ENCODE results near the gene ADAM15.

The ADAM15 gene

DNA sequence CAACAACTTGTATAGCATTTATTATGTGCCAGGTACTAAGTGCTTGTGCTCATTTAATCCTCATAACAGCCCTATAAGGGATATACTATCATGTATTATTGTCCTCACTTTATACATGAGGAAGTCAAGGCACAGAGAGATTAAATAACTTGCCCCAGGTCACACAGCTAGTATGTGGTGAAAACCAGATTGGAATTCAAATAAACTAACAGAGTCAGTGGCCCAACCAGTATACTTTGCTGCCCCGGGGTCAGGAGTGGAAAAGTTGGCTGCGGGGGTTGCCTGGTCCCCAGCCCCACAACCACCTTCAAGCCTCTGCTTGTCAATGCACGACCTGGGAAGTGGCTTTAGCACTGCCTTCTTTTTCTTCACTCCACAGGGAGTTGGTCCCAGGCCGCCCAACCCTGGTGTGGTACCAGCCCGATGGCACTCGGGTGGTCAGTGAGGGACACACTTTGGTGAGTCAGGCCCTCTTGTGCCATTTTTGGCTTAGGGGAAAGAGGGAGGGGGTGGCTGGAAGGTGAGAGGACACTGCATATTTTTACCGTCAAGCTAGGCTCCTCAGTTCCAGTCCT lies 2.5 kb downstream of the ADAM15 start:
- no peak for DNase-seq

DNA sequence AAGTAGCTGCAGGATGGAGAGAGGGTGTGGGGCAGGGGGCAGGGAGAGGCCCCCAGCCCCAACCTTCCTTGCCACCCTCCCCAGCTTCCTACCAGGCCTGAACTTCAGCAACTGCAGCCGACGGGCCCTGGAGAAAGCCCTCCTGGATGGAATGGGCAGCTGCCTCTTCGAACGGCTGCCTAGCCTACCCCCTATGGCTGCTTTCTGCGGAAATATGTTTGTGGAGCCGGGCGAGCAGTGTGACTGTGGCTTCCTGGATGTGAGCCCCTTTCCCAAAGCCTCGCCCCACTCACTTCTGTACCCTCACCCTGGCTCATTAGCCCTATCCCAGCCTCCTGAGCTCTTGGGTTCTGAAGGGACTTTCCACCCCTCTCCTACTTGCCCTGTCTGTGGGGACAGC lies 6.0 kb downstream of the ADAM15 start:
- no peak for DNase-seq

DNA sequence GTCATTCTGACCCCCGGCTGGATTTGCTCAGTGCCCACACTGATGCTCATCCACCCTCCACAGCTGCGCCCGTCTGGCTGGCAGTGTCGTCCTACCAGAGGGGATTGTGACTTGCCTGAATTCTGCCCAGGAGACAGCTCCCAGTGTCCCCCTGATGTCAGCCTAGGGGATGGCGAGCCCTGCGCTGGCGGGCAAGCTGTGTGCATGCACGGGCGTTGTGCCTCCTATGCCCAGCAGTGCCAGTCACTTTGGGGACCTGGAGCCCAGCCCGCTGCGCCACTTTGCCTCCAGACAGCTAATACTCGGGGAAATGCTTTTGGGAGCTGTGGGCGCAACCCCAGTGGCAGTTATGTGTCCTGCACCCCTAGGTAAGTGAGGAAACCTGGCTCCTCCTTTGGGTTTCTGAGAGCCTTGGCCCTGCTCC lies 6.7 kb downstream of the ADAM15 start:
- DNase-seq: no peak

DNA sequence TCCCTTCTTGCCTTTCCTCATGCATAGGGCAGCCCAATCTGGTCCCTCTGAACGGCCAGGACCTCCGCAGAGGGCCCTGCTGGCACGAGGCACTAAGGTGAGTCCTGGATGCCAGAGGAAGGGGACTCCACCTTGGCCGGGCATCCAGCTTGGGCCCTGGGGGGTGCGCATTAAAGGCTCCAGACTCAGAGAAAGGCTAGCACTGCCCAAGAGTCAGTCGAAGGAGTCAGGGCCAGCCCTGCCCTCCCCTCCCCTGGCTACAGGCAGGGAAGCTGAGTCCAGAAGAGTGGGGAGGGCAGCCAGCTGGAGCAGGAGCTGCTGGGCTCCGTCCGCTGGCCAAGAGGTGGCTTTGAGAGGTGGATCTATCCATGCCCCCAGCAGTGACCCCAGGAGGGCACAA lies 9.6 kb downstream of the ADAM15 start:
- no peak for DNase-seq

DNA sequence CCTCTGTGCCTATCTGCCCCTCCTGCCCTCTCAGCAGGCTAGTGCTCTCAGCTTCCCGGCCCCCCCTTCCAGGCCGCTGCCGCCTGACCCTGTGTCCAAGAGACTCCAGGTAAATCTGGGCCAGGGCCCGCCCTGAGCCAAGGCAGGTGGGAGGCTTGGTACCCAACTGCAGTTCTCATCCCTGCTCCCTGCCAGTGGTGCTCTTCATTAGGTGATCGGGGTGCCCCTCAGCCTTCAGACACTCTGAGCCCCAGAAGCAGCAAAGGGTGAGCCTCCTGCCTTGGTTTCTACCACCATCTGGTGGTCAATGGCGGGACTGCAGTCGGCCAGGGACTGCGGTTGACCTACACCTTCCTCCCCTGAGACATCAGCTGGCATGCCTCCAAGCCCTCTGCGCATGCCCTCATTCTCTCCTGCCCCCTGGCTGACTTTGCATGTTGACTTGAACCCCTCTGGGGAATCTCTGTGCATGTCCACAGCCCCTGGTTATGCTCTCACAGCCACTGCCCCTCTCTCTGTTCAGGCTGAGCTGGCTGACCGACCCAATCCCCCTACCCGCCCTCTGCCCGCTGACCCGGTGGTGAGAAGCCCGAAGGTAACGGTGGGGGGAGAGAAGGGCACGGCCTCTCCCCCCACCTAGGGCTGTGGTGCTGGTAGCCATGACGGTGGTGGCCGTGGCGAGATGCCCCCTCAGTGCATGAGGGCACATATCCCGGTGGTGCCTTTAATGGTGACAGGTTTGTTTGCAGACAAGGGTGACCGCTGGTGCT lies 10.4 kb downstream of the ADAM15 start:
- DNase-seq: peak; percentile 67

DNA sequence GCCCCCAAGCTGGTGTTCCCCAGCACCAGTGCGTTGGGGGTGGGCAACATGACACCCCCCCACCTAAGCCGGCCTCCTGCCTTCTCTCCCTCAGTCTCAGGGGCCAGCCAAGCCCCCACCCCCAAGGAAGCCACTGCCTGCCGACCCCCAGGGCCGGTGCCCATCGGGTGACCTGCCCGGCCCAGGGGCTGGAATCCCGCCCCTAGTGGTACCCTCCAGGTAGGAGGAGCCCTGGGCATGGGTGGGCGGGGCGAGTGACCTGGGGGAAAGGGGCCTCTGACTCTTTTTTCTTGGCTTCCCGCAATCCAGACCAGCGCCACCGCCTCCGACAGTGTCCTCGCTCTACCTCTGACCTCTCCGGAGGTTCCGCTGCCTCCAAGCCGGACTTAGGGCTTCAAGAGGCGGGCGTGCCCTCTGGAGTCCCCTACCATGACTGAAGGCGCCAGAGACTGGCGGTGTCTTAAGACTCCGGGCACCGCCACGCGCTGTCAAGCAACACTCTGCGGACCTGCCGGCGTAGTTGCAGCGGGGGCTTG lies 11.1 kb downstream of the ADAM15 start:
- DNase-seq: no peak

DNA sequence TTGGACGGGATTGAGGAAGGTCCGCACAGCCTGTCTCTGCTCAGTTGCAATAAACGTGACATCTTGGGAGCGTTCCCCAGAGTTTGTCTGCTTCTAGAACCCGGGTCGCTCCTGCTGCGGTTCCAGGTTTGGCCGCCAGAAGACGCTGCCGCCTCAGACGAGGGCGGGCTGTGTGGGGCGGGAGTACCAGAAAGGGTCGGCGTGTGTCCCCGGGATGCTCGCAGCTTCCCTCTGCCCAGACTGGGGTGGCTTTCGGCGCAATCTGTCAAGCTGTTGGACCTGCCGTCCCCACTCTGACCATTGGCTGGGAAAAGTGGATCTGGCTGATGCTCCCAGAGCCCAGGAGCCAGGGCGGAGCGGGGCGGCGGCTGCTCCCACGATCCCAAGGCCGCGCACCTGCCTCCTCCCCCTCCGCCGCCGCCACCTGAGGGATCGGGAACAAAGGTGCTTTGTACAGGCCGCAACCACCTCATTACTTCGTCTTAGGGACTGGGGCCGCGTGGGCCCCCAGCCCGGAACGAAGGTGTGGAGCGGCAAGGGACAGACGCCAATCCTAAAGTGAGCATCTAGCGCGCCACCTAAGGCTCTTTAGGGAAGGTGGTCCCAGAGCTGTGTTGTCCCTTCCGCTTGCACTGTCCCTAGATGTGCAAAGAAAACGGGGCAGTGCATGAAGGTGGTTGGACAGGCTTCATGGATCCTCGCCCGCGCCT lies 11.7 kb downstream of the ADAM15 start:
- no peak for DNase-seq

DNA sequence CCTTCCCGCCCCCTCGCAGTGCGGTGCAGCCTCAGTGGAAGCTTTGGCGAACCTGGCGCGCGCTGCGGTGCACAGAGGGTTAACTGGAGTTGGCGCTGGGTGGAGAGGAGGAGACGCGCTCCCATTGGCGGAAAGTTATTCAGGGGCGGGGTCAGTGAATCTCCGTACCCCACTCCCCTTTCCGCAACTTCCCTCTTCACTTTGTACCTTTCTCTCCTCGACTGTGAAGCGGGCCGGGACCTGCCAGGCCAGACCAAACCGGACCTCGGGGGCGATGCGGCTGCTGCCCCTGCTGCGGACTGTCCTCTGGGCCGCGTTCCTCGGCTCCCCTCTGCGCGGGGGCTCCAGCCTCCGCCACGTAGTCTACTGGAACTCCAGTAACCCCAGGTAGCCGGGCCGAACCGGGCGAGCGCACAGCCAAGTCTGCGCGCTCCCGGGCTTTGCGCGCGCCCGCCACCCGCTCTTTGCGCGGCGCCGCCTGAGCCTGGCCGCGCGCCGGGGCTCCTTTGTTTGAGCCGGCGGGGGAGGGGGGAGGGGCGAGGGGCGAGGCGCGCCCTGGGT lies 12.5 kb downstream of the ADAM15 start, which contains the start of gene EFNA4:
Gene EFNA4 (plus strand): TSS at position 191 of the 561 bp plus-strand sequence. CDS start 84 bp downstream, at position 275.
- peak; percentile 10 for DNase-seq

DNA sequence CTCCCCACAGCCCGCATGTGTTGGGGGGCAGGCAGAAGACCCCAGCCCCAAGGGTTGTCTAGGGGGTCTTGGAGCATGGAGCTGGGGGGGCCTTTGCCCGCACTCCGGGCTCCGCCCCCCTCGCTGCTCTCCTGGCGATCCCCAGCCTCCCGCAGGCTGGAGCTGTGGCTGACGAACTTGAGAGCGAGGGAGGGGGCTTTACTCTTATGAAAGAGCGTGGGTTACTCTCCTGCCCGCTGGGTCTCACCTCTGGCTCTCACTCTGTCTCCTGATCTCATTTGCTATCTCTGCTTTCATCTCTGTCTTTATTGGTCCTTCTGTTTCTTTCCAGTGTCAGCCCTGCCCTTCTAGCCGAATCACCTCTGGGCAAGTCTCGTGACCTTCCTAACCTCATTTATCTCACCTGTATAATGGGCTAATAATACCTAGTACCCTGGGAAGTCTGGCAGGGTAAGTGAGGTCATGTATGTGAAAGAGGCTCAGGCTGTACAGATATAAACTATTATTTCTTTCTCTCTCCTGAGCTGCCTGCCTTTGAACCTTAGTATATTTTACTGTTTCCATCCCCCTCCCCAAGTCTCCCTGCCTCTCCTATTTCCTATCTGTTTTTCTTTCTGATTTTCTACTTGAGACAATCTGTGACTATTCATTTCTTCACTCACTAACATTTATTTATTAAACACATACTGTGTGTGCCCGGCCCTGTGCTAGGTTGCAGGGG lies 13.2 kb downstream of the ADAM15 start:
- no peak for DNase-seq

DNA sequence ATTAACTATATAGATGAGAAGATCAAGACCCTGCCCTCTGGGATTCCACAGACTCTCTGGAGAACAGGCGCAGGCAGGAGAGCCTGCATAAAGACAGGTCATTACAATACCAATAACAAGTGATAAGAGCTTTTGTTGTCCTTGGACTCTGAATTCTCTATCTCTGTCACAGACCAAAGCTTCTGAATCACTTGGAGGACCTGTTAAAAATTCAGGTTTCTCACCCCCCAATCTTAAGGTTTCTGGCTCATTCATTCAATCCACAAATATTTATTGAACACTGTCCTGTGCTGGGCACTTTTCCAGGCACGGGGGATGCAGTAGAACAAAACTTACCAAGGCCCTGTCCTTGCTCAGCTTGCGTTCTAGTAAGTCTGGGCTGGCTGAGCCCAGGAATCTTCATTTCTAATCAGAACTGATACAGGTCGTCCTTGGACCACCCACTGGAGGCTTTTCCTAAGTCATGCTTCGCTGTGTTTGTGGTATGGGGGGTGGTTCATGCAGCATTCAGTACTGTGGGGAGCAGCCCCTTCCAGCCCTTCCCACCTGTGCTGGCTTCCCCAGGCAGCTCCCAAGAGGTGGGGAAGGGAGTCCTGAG lies 13.8 kb downstream of the ADAM15 start:
- DNase-seq: no peak

DNA sequence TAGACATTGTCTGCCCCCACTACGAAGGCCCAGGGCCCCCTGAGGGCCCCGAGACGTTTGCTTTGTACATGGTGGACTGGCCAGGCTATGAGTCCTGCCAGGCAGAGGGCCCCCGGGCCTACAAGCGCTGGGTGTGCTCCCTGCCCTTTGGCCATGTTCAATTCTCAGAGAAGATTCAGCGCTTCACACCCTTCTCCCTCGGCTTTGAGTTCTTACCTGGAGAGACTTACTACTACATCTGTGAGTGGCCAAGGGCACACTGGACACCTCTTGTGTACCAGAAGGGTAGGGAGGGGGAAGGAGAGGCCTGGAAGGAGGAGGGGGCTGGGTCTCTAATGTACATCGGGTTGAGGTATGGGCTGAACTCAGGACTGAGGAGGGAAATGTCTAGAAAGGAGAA lies 15.7 kb downstream of the ADAM15 start:
- no peak for DNase-seq

DNA sequence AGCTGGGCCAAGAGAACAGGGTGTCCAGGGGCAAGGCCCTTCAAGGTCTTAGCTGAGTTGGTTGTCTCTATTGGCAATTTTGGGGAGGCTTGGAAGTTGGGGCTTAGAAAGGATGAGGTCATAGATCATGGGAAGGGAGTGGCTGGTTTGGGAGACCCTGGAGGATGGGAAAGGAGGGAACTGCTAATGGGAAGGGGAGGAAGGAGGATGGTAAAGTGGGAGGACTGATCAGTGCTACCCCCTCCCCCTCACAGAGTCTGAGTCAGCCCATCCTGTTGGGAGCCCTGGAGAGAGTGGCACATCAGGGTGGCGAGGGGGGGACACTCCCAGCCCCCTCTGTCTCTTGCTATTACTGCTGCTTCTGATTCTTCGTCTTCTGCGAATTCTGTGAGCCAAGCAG lies 17.5 kb downstream of the ADAM15 start:
- no peak for DNase-seq

DNA sequence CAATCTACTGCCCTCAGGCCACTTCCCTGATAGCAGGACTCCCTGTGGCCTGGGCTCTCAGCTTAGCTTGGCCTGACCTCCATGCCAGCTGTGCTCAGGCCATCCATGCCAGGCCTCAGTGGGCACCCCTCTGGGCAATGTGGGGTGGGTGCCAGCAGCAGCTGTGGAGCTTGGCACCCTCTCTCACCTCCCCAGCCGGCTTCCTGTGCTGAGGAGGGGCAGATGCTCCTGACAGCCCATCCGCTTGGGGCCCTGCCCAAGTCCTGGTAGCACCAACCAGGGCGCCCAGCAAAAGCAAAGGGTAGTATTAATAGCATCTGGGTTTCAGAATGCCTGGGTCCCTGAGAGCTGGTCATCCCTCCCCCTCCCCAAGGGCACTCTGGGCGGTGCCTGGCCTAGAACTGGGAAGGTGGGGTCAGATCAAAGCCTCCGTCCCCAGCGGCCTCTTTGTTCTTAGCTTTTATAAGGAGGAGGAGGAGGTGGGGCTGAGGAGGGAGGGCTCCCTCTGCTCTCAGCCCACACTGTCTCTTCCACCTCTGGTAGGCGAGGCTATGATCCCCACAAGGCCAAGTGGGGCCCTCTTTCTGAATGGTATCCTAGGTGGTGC lies 18.5 kb downstream of the ADAM15 start:
- no peak for DNase-seq

DNA sequence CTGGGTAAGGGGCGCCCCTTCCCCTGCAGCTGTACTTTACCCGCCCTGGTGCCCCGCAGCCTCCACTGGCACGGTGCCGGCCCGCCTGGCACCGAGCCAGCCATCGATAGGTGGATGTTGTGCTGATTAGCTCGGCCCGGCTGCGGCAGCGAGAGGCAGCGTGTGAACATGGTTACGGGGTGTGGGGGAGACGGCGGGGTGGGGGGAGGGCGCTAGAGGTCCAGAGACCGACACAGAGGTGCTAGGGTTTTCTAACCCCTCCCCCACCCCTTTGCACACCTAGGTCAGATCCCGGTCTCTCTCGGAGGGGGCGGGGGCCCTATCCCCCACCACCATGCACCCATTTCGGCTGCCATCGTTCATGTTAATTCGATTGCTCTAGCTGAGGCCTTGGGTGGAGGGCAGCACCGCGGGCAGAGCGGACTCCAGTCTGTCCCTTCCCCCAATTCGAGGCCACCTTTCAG lies 19.1 kb downstream of the ADAM15 start:
- DNase-seq: no peak

DNA sequence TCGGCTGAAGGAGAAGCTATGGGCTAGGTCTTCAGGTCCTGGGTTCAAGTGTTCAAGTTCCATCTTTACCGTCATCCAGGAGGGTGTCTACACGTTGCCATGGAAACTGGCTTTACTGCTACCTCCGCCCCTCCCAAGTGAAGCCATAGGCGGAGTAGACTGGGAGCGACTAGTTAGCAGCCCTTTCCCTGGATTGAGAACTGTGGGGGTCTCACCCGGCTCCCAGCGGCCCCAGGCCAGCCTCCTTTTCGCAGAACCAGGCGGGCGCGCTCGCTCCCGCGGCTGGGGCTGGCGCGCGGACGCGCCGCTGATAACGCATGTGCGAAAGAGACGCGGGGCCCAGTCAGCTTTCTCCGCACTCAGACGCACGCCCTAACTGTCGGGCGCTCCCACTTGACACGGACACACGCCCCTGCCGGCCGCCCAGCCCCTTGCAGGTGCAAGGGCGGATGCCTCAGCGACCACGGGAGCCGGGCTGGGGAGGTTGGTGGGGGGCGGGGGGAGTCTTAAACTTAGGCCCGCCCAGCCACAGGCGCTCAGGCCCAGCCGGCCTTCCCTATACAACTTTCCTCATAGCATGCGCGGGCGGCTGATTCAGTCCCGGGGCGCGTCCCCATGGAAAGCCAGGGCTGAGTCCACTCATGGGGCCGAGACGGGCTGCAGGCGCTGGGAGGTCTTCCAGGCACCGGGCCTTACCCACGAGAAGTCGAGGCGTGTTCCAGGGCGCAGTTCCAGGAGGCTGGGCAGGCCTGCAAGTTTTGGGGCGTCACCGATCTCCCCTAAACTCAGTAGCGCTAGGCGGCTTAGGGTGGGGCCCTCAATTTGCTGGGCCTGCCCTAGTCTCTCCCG lies 19.8 kb downstream of the ADAM15 start:
- no peak for DNase-seq

DNA sequence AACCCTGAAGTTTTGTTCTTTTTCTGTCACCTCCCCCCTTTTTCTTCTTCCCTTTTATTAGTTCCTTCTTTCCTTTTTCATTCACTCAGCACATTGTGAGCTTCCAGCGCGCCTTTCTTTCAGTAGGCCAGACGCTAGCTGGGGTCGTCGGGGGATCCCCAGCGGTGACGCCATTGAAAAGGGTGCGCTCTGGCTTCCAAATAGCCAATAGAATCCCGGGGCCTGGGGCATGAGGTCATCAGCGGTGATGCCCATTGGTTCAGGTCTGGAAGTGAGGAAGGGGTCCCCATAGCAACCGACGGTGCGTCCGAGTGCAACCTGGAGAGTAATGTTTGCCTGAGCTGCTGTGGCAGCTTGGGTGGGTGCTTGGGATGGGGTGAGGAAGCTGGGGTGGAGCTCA lies 20.6 kb downstream of the ADAM15 start:
- DNase-seq: no peak

DNA sequence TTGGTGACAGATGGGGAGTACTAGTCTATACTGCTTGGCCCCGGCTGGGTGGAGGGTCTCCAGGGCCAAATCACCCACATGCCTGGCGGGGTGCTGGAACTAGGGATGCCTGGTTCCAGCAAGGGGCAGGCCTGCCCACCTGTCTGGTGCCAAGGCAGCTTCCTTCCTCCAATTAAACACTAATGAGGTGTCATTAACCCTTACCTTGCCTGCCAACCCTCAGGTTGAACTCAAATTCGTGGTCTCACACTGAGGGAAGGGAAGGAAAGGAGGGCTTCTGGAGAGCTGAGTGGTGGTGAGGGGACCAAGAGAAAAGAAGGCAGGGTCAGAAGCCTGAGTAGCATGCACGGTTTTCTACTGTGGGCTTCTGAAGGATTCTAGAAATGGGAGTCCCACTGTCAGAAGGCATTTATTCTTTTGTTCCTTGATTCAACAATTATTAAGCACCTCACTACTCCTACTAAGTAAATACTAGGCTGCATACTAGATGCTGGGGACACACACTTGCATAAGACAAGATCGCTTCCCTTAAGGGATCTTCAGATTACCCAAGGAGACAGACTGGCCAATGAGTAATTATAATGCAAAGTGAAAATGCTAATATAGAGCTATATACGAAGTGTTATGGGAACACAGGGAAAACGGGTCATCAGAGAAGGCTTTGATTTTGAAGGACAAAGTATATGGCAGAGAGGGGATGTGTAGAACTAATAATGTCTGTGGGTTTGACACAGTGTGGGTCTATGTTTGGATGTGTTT lies 21.6 kb downstream of the ADAM15 start:
- no peak for DNase-seq

DNA sequence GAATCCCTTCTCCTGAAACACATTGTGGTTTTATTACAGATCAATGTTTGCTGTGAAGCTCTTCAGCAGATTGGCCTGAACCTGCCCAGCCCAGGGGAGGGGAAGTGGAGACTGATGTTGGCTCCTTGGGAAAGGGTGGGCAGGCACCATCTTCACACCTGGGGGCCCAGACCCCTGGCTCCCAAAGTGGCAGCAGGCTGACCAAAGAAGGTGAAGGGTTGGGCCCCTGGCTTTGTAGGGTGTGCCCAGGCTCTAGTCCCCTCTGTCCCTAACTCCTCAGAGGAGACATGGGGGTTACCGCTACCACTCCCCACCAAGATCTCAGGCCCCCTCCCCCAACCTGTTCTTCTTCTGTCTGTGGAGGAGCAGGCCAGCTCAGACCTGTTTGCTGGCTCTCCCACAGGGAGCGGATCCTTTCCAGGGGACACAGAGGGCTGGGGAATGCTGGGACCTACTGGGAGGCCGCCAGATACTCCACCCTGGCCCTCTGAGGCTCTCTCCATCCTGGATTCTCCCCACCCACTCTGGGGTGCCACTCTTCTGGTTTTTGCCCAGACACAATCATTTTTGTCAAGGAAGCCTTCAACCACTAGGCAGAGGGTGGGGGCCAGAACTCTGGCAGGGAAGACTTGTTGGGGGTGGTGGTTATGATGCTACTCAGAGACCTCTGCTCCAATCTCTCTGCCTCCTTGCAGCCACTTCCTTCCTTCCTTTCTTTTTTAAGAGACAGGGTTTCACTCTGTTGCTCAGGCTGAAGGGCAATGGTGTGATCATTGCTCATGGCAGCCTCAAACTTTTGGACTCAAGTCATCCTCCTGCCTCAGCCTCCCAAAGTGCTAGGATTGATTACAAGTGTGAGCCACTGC lies 22.5 kb downstream of the ADAM15 start:
- no peak for DNase-seq

DNA sequence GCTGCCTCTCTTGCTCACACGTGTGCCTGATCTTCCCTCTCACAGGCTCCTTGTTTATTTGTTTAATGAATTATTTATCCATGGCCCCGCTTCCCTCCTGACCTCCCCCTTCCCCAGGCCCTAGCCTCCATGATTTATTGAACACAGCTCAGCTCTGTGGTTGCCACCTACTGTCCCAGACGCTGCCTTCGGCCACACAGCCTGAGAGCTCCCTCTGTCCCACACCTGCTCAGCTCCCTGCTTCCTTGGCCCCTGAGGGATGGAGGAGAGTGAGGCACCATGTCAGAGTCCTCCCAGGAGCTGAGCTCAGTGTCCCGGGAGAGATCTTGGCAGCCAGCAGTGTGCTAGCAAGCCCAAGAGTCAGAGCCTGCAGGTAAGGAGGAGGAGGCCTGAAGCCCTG lies 24.4 kb downstream of the ADAM15 start:
- DNase-seq: no peak
